GM18861 (cell line): ENCODE data around the gene MAST1.

Source experiments
- ATAC-seq: cut with Tn5 transposase; IDR thresholded peaks from one replicate; pipeline ENCODE4 v1.9.1; 2021; ENCODE audit not compliant: unreplicated experiment

The MAST1 gene

GRCh38 chr19:12867120-12868099, 29.1 kb downstream of the MAST1 start:
- no peak for ATAC-seq

- ATAC-seq = no peak
Observed at GRCh38 chr19:12868540-12869112, 30.3 kb downstream of the MAST1 start.

- no peak for ATAC-seq
Observed at GRCh38 chr19:12871681-12872080, 33.4 kb downstream of the MAST1 start.

- ATAC-seq = no peak
Observed at GRCh38 chr19:12872255-12872654, 33.9 kb downstream of the MAST1 start.

DNA sequence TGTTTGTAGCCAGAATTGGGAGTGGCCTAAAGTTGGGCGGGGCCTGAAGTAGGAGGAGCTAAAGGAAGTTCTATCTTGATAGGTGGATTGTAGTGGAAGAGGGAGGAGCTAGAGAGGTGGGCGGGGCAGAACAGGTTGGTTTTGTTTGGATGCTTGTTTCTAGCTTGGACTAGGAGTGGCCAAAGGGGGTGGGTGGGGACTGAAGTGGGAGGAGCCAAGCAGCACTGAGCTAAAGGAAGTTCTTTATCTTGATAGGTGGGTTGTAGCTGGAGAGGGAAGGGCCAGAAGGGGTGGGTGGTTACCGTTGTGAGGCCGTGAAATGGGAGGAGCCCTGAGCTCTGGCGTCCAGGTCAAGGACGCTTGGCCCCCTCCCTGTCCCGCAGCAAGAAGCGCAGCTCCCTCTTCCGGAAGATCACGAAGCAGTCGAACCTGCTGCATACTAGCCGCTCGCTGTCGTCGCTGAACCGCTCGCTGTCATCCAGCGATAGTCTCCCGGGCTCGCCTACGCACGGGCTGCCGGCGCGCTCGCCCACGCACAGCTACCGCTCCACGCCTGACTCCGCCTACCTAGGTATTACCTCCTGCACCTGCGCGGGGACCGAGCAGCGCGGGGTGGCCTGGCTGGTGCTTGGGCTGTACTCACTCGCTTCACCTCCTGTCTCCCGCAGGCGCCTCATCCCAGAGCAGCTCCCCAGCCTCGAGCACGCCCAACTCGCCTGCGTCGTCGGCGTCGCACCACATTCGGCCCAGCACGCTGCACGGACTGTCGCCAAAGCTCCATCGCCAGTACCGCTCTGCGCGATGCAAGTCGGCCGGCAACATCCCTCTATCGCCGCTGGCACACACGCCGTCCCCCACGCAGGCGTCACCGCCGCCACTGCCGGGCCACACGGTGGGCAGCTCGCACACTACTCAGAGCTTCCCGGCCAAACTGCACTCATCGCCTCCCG, 34.9 kb downstream of the MAST1 start:
- ATAC-seq = no peak

GRCh38 chr19:12873891-12874745, 35.8 kb downstream of the MAST1 start:
- ATAC-seq = no peak

- no peak for ATAC-seq
Observed at GRCh38 chr19:12875086-12875485, 36.8 kb downstream of the MAST1 start.

DNA sequence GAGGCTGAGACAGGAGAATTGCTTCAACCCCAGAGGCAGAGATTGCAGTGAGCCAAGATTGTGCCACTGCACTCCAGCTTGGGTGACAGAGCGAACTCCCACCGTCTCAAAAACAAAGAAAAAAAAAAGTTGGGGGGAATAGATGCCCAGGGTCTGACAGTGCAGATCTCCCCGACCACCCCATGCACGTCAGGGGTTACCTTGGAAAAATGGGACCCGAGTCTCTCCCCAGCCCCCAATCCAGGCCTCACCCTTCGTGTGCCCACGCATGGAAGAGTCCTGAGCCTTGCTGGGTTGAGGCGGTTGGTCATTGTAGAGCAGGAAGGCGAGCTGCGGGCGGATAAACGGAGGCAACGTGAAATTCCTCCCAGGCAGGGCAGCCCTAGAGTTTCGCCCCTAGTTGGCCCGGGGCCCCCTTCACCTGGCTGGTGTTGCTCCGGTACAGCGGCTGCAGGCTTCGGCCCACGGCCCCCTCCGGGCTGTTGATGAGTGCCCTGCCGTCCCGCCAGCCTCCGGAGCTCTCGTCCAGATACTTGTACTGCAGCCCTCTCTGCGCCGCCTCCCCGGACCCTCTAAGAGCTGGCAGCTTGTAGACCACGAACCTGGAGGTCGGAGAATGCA, 42.3 kb downstream of the MAST1 start:
- ATAC-seq = peak; percentile 13

DNA sequence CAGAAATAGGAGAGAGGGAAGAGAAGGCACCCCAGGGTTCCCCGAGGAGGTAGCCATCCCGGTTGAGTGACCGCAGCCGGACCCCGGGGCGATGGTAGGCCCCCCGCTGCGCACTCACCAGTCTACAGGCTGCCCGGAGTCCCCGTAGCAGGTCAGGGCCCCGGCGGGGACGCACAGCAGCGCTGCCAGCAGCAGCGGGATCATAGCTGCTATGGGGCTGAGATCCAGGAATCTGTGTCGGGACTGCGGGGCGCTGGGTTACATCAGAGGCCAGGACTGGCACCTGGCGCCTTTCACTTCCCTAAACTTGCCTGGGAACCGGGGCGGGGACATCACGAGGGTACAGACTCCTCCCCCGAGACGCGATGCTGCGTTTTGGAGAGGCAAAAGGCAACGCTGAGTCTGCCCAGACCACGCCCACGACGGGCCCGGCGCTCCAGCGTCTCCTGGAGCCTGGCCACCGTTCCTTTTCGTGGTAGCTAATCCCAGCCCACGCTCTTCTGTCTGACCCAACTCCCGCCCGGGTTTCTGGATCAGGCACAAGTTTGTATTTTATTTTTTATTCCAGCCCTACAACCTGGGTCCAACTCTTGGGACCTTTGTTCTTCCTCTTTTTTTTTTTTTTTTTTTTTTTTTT, 43.0 kb downstream of the MAST1 start, which contains the start of gene DNASE2:
Gene DNASE2 (minus strand): TSS at position 278 of the 637 bp plus-strand sequence. CDS start 74 bp downstream, at position 204.
- ATAC-seq = peak; percentile 73

- no peak for ATAC-seq
Observed at GRCh38 chr19:12882589-12882988, 44.3 kb downstream of the MAST1 start.

DNA sequence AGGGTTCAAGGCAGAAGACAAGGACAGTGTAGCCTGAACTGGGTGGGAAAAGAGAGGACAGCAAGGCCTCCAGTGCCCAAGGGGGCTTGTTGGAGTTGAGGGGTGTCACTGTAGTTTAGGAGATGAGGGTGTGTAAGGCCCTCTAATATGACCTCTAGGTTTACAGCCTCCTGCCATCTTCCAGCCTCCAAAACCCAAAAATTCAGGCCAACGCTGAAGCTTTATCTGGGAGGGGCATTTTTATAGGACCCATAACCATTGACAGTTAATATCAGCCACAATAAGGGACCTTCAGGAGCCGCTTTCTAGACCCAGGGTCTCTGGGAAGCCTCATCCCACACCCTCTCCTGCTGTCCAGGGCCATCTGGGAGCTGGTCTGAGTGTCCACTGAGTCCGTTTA, 45.9 kb downstream of the MAST1 start:
- ATAC-seq = no peak

DNA sequence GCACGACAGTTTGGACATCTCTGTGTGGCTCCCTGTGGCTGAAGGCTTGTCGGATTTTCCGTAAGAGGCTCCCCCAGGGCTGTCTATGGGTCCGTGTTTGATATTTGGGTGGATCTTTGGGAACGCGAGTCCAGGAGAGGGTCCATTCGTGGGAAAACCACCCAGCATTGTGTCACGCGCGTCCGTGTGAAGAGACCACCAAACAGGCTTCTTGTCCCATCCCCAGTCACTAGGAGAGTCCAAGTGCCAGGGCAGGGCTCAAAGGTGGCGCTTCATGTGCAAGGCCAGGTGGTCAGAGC, 46.3 kb downstream of the MAST1 start:
- no peak for ATAC-seq

GRCh38 chr19:12884926-12885748, 46.8 kb downstream of the MAST1 start:
- no peak for ATAC-seq

DNA sequence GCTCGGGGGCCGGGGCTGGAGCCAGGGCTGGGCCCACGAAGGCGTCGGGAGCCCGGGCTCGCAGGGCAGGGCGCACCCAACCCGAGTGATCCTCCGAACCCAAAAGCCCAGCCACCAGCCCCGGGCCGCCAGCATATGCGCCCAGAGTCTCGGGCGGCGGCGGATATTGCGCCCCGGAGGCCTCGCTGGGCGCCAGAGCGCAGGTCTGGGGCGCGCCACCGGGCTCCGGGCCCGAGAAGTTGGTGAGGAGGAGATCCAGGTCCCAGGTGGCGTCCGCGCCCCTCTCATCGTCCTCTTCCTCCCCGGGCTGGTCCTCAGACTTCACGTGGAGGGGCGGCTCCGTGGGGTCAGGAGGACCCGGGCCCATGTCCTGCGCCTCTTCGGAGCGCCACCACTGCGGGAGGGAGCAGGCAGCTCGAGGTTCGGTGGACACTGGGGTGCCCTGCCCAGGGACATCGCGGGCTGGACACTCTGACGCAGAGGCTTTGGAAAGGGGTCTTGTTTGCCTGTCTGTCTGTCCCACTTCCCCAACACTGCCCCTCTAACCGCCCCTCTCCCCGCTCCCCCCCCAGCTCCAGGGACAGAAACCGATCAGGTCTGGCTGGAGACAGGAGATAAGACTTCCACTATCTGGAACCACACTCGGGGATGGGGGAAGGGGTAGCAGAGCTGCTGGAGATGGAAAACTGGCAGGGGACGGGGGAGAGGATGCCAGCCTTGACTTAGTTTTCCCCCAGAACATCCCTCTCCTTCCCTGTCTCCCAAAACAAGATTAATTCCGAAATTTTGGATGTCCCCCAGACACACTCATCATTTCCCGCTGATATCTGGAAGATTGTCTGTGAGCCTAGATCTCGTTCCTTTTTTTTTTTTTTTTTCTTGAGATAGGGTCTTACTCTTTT, 47.7 kb downstream of the MAST1 start:
- no peak for ATAC-seq

GRCh38 chr19:12886651-12886968, 48.3 kb downstream of the MAST1 start:
- no peak for ATAC-seq

- ATAC-seq = no peak
Observed at GRCh38 chr19:12886969-12887747, 48.8 kb downstream of the MAST1 start, which contains the start of gene KLF1. Gene KLF1, minus strand, starts transcription at chr19:12887201. Its CDS starts 61 bp downstream, at chr19:12887140.
